IMR-90 (cell line): ENCODE measurements around the gene DAB1.

Experiments
- BHLHE40 ChIP-seq: fragments of 150-350 bp; IDR thresholded peaks from 2 replicates; pipeline ENCODE4 v1.6.1; 2016; ENCODE audit warnings: mild to moderate bottlenecking, low read depth, low read length
- RFX5 ChIP-seq: IDR thresholded peaks from 2 replicates; pipeline ENCODE4 v1.8.0; 2012; ENCODE audit warnings: low read depth, mild to moderate bottlenecking, low read length, moderate library complexity
- TF ChIP-seq, protein P1 (sequence below): conservative IDR thresholded peaks from 2 replicates; pipeline ENCODE4 v1.5.1; 2012; ENCODE audit warnings: mild to moderate bottlenecking, low read depth, low read length, improper control_type of control experiment

DNA sequence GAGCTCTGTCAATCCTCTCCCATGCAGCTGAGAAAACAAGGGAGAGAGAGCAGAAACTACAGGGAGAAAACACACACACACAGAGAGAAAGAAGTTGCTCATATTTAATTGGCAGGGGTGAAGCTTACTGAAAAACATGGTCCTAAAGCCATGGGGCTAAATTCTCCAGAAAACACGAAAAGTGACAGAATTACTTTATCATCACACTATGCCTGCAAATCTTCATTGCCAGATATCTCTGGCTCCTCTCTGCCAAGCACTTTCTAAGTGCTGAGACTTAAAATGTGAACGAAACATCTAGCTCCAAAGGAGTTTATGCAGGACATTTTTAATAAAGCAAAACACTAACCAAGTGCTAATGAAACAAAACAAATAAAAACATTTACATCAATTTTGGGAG lies 134.1 kb downstream of the DAB1 start:
- TF ChIP-seq RFX5 (no peak), BHLHE40 (no peak)
- TF ChIP-seq, protein P1, sequence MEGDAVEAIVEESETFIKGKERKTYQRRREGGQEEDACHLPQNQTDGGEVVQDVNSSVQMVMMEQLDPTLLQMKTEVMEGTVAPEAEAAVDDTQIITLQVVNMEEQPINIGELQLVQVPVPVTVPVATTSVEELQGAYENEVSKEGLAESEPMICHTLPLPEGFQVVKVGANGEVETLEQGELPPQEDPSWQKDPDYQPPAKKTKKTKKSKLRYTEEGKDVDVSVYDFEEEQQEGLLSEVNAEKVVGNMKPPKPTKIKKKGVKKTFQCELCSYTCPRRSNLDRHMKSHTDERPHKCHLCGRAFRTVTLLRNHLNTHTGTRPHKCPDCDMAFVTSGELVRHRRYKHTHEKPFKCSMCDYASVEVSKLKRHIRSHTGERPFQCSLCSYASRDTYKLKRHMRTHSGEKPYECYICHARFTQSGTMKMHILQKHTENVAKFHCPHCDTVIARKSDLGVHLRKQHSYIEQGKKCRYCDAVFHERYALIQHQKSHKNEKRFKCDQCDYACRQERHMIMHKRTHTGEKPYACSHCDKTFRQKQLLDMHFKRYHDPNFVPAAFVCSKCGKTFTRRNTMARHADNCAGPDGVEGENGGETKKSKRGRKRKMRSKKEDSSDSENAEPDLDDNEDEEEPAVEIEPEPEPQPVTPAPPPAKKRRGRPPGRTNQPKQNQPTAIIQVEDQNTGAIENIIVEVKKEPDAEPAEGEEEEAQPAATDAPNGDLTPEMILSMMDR, result no peak
